Stimulated activated naive CD4-positive, alpha-beta T cell (primary cell): ENCODE data around the gene PRKCA.
"Not testable (repeated sequence)": the region's sequence is repeated elsewhere in the genome, so short reads cannot be mapped to it uniquely, and the experiment has no call there.

ENCODE experiments used
- DNase-seq, 6 experiments: peaks; one replicate each; lab custom pipeline; 2025; lab: John Stamatoyannopoulos, UW

The PRKCA gene

DNA sequence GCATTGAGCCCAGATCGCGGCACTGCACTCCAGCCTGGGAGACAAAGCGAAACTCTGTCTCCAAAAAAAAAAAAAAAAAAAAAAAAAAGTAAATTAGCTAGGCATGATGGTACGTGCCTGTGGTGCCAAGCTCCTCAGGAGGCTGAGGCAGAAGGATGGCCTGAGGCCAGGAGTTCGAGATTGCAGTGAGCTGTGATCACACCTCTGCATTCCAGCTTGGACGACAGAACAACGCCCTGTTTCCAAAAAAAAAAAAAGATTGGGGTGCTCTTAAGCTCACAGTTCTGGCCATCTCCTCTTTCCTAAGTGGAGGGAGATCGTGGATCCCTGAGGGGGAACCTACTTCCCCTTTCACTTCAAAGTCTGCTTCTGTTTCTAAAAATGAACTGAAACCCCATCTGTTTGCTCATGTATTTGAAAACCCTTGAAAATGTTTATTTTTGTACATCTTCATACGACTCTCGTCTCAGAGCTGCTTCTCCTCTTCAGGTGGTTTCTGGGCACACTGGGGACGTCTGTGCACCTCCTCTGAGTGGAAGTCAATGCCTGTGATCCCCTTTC is 138.8 kb downstream of the PRKCA start:
- DNase-seq: no peak

DNA sequence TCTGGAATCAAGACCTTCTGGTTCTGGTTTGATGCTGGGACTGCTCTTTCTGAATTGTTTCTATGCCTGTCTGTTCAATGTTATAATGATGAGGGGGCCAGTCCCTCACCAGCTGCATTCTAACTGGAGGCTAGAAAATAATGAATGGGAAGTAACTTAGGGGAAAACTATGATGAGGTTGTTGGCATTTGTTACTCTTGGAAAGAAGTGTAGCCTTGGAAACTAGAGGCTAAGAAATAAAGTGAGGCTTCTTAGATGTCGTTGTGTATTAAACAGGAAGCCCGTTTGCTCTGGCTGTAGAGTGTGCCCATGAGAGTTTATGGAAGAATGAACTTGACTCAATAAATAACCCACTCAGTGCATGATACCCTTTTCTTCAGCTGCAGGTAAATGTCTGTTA is 140.8 kb downstream of the PRKCA start:
- DNase-seq: no peak

DNA sequence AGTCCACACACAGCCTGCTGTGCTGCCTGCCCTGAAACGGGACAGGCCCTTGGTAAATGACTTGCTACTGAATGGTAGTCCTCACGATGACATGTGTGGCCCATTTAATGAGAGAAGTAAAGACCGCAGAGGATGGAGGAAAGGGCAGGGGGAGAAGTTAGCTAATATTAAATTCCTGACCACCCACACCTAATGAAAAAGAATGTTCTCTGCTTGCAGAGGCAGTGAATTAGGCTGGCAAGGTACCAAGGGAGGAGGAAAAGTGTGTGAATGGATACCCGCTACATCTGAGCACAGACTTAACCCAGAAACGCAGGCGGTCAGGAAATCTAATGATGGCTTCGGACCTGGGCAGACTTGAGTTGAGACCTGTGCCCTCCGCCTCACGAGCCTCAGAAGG is 141.2 kb downstream of the PRKCA start:
- DNase-seq: no peak

DNA sequence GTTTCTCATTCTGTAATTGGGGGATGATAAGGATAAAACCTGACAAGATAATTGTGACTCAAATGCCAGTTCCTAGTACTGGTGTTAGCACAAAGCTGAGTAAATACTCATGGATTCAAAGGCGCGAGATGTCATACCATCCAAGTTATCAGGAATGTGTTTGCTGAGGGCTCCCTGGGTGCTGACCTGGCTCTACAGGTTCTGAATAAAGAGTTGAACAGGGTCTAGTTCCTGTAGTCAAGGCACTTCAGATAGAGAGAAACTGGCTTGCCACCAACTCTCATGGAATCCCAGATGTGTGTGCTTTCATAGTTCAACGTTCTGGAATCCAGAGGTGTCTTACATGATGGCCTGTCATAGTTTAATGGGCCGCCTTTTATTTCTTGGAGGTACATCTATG is 141.6 kb downstream of the PRKCA start:
- DNase-seq: no peak

DNA sequence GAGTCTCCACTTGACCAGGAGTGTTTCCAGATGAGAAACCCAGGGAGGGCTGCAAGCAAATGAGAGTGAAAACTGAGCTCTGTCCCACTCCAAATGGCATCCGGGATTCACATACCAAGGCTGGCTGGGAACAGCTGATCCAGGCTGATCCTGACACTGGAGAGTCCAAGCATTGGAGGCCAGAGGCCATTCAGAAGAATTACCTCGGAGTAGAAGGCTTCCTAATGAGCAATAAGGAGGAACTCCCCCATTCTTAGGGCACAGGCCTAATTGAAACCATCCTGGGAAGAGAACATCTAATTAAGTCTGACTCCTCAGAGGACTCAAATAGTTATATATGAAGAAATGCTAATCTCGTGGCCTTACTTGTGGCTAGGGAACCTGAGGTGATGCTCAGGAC is 142.8 kb downstream of the PRKCA start:
- no peak for DNase-seq

DNA sequence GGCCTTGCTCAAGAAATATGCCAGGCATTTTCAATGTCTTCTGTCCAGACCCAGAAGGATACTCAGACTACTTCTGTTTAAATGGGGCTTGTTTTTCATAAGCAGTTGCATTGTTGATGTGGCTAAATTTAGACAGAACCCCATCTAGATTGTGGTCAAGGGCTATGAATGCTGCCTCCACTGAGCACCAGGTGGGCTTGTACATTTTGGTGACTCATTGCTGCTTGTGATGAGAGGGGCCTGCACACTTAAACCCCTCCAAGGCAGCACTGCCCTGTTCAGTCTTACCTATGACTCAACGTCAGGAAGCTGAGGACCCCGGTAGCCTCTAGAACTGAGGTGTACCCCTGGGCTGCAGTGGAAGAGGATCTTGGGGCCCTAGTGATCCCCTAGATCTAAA is 144.0 kb downstream of the PRKCA start:
- DNase-seq: no peak

DNA sequence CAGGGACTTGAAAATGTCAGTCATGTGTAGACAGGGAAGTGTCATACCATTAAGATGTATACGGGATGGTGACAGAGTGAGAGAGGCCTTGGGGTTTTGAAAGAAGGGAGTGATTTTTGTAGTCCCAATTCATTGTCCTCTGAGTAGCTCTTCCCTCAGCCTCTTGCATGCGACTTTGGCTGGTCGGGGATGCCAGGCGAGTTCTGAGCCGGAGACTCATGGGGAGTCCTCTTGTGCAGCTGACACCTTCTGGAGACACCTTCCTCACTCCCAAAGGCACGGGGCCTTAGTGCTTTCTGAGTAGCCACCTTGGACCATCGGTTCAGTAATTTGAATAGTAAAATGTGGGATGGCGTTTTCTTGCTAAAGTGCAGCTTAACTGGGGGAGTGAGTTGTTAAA is 144.7 kb downstream of the PRKCA start:
- no peak for DNase-seq

DNA sequence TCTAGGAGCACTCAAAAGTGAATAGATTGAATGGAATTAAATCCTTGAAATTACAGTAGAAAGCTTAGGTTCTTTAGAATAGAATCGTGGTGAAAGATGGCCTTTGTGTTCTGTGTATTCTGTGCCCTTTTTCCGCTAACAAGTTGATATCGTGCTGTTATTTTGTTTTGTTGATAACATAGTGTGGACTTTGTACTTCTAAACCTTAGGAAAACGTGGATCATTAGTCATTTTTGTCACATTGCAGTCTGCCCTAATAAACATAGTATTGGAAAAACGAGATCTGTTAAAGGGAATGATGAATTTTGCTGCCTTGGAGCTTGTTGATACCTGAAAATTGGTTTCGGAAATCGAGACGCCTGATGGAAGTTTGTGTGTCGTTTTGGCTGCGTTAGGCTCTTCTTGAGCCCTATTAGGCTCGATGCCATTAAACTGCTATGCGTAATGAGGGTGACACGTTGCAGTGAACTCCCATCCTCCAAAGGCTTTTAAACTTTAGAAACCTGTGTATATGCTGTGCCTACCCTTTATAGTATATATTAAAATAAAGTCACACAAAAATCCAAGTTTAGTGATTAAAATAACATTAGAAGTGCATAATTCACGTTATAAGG is 145.7 kb downstream of the PRKCA start:
- DNase-seq: no peak

DNA sequence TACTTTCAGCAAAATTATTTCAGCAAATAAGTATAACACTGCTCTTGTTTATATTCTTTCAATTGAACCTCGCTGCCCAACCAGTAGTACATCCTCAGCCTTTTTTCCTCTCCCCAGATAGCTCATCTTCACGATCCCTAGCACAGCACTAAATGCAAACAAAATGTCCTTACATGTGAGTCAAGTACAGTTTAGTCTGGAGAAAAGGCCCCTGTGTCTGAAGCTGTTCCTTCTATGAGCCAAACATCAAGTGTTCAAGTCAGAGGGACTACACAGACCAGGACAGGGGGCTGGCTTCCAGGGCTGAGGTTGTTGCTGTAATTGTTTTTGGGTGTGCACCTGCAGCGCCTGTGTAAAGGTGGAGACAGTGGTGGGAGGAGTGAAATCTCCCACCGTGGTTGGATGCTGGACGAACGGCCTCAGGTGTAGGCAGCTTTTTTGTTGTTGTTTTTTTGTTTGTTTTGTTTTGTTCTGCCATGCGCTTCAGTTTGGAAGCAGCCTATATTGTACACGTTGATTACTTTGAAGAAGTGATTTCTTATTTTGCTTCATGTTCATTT is 147.1 kb downstream of the PRKCA start:
- no peak for DNase-seq

DNA sequence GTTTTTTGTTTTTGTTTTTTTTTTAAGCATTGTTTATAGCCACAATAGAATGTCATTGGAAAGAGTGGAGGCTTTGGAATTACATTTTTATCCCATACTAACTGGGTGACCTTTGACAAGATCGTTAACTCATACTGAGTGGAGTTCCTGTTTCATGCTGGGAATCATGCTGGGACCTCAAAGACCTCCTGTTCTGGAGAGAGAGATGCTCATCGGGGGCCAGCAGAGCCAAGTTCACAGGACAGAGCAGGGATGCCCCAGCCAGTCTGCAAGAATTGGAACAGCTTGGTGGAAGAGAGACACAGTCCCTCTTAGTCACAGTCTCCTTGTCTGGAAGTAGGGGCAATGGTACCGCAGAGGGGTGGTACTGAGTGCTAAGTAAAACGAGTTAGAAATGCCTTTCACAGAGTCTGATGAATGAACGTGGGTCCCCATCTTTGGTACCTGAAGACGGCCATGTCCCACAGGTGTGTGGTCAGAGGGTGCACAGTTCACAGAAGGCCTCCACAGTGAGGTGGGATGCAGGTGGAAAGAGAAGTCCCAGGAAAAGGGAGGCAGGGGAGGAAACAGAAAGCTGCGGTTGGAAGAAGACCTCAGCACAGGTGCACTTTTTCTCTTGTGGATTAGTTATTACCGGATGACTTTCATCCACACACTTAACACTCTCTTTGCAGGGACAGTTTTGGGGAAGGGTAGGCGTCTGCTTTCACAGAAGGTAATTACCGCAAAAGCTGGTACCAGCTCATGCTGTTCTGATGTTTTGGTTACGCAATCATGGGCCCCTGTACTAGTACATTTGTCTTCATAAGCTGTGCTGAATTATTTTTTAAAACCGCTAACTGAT is 147.8 kb downstream of the PRKCA start:
- DNase-seq: no peak

DNA sequence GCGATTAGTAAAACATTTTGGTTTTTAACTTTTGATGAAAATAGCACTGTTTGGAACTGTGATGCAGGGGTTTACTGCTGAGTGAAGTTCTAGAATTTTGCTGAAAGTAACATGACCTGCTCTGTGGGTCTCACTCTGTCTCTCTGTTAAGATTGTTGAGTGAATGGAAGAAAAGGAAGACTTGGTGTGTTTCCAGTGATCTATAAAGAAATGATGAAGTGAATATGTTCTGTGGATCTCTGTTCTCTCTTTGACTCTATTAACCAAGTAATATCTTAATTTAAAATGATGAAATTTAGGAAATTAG is 148.4 kb downstream of the PRKCA start:
- no peak for DNase-seq

DNA sequence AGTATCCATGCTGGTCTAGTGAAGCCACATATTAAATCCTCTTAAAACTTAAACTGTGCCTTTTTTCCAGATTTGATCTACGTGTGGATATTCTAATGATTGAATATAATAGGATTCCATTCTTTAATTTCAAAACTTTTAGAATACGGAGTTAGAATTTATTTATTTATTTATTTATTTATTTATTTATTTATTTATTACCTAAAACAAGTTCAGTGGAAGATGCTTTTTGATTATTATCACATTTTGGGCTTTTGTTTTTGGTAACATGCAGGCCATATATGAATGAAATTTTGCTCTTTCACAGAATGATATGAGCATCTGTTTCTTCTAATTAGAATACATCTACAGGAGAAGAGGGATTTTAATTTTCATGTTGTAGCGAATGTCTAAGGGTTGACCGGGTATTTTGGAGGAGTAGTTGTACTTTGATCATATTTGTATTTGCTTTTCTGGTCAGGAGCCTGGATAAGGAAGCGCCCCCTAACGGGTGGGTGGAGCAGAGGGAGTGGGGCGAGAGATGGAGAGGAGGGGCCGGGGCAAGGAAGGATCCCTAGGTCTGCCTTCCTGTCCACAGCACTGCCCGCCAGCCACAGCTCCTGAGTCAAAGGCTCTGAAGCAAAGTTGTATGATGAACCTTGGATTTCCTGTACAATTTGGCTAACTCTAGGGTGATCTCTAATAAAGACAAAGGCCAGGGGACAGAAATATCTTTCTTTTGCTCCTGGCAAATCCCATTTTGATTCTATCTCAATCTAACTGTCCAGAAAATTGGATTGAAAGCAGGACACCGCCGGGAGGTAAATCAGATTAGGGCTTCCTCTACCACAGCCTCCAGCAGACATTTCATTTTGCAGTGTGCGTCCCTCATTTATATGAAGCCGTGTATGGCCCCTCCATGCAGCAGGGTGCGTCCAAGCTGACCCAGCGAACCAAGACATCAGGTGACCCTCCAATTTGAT is 149.1 kb downstream of the PRKCA start:
- no peak for DNase-seq

DNA sequence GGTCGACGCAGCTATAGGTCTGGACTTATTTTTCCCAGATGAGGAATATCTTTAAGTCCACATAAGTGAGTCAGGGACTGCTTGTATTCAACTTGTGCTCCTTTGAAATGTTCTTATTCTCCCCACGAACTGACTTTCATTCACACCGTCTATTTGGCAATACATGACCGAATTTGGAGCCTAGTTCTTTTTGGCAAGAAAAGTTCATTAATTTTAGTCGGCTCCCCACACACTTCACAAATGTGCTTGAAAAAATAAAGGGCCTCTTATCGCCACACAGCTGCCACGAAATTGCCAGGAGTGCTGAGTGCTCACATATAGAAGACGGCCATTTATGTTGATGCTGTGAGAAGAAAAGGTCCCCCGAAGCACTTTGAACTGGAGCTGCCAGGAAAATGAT is 152.6 kb downstream of the PRKCA start:
- no peak for DNase-seq

DNA sequence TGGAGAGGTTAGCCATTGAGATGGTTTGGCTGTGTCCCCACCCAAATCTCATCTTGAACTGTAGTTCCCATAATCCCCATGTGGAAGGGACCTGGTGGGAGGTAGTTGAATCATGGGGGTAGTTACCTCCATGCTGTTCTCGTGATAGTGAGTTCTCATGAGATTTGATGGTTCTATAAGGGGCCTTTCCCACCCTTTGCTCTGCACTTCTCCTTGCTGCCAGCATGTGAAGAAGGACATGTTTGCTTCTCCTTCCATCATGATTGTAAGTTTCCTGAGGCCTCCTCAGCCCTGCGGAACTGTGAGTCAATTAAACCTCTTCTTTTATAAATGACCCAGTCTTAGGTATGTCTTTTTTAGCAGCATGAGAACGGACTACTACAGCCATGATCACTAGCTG is 155.1 kb downstream of the PRKCA start:
- DNase-seq: not testable (repeated sequence)

DNA sequence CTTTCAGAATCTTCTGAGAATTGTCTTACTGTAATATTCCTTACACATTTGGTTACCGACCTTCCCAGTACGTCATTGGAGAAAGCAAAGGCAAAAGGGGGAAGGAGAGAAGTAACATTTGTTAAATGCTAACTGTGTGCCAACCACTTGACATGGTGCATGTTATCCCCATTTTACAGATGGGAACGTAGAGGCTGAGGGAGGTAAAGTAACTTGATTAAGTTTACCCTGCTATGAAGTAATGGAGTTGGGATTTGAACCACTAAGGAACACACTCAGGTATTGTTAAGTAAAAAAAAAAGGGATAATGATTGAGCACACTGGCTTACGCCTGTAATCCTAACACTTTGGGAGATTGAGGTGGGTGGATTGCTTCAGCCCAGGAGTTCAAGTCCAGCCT is 156.4 kb downstream of the PRKCA start:
- DNase-seq: no peak

DNA sequence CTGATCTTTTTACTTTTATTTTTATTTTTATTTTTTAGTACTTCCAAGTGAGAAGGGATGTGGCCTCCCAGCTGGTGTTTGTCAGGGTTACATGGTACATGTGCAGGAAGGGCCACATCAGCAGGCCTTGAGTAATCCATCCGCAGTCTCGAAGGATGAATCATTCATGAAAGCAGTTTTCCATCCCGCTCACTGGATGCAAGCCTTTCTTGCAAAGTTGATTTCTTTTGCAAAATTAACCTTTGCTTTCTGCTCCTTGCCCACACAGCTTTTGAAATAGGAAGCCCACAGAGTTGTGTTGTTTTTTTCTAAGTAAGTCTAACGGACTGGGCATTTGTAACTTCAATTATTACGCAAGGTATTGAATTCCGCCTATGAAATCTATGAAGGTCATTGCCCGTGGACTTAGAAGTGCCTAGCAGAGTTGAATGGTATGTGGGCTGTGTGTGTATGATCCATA is 157.4 kb downstream of the PRKCA start:
- DNase-seq: no peak

DNA sequence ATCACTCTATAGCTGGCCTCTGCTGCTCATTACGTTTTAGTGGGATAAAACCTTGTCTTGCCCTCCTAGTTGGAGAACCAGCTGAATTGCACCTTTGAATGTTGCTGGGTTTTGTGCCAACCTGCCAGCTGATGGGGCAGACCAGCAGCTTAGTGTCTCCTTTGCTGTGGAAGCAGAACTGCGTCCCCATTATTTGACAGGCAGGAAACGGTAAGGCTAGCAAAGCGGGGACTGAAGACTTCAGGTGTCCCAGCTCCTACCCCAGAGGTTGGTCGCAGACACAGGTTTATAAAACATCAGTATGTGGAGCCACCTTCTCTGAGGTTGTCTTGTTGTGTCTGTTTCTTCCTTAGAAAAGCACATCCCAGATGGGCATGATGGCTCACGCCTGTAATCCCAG is 158.1 kb downstream of the PRKCA start:
- DNase-seq: no peak

DNA sequence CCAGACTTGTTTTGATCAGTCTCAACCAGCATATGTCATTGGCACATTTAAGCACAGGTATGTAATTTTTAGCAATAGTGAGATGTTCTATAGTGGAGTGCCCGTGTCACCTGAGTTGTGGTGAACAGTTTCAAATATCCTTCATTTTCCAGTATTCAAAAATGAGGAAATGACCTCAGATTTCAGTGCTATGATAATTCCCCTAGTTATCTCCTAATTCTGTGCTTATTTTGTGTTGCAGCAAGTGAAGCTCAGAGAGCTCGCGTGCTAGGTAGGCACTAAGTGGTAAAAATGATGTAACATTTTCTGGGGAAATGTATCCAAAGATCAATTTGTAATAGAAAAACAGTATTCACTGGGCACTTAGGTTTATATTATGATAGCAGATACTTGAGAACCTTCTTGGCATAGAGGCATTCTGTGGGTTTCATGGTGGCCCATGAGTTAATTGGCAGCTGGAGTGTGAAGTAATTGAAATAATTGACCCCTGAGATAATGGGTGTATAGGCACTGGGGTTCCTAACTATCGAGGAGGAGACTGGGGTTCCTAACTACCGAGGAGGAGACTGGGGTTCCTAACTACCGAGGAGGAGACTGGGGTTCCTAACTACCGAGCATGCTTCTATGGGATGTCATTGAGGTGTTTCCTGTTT is 159.1 kb downstream of the PRKCA start:
- no peak for DNase-seq

DNA sequence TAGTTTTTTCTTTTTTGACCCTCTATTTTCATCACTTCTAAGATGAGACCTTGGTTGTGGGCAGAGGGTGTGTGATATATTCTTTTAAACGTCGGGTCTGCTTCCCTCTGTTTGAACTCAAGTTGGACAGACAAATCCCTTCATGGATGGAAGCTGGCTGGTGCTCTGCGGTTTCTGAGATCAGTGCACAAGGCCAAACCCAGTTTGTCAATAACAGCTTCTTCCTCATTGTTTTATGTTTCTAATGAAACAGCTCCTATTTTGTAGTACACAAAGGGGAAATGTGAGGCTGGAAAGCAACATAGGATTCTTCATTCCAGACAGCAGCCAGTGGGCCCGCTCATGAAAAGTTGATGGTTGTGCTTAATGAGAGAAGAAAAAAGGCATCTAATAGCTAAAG is 159.6 kb downstream of the PRKCA start:
- no peak for DNase-seq

DNA sequence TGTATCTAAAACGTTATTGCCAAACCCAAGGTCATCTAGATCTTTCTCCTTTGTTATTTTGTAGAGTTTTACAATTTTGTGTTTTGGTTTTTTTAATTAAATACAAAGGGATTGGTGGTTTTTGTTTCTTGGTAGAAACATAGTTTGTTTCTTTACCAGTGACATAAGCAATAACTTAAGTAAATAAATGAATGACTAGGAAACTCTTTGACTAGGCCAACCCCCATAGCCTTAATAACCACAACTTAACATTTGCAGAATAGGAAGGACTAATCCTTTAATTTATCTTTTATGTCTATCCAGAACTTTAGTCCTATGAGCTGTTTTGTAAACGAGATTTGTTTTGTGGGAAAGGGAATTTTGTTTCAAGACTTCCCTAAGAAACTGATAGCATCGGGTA is 162.5 kb downstream of the PRKCA start:
- DNase-seq: no peak

DNA sequence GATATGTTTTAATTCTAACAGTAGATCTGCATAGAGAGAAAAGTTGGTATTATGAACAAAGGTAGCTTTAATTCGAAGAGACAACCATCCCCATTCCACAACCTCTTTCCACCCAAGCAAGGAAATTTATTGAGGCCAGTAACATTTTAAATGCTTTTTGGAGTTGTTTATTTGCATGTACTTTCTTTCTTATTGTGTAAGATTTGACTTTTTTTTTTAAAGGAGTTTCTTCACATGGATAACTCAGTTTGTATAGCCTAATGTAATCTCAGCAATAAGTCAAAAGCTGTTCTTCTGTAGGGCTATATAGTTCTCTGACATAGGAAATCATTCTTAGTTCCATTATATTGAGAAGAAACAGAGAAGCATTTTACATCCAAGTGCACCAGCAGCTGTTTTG is 163.3 kb downstream of the PRKCA start:
- no peak for DNase-seq
